RWPE1 (cell line): ENCODE results near the gene DNMT3A.

Experiments used
- CTCF ChIA-PET: fragments of 350-600 bp; sonication (Branson Sonifier 250); formaldehyde crosslinking; extraction: SDS; loops from one replicate; lab custom pipeline; 2021; lab: Yijun Ruan, JAX
- POLR2A ChIA-PET: fragments of 400-600 bp; formaldehyde crosslinking; extraction: SDS; loops from one replicate; lab custom pipeline; 2020; ENCODE audit warnings: antibody characterized with exemption; ENCODE audit not compliant: low non-redundant PET; lab: Yijun Ruan, JAX
- DNase-seq: peaks from one replicate; pipeline ENCODE4 v3.0.0; 2012; ENCODE audit warnings: low spot score
- H3K27ac ChIP-seq: fragments of 450-650 bp; 2 replicates; pipeline ENCODE4 v1.5.1; 2017
- CTCF ChIP-seq: fragments of 450-650 bp; conservative IDR thresholded peaks from 2 replicates; pipeline ENCODE4 v1.5.1; 2017; ENCODE audit warnings: low read depth, mild to moderate bottlenecking

Gene DNMT3A

DNA sequence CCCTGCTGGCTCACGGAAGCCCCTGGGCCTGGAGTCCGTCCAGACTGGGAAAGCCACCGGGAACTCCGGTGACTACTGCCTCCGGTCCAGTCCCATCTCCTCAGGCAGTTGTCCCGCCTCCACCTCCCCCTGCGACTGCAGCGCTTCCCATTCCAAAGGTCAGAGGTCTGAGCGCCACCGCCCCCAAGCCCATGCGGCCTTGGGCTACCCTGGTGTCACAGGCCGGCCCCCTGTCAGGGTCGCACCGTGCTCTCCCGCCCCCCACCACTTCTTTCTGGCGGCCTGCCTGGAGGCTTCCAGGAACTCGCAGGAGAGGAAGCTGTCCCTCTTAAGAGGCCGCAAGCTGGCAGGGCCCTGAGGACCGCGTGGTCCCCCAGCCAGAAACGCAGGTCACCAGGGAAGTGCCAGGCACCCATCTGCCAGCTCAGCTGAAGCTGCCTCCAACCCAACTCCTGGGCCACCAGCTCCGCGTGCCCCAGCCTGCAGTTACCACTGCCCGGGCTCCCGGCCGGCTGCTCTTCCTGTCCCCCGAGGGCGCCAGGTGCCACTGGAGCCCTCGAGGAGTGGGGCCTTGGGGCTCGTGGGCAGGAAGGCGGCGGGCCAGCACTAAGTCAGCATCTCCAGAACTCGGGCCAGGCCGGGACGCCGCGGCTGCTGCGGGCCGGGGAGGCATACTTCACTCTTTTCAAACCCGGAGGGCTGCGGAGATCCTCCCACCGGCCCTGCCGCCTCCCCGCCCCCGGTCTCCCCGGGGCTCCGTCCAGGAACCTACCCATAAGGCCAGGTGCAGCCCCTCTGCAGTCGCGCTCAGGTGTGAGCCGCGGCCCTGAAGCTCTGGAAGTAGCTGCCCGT lies 90.1 kb downstream of the DNMT3A start:
- POLR2A ChIA-PET = interaction anchor here (0.6 kb wide), 1 partner anchor 67 kb away, joined by 3 read pairs; no protein-coding TSS in a partner anchor
- CTCF ChIA-PET = interaction anchor here (0.6 to 1.1 kb wide), 3 partner anchors 23 to 110 kb away, joined by 3 to 5 read pairs (median 3); no protein-coding TSS in a partner anchor

DNA sequence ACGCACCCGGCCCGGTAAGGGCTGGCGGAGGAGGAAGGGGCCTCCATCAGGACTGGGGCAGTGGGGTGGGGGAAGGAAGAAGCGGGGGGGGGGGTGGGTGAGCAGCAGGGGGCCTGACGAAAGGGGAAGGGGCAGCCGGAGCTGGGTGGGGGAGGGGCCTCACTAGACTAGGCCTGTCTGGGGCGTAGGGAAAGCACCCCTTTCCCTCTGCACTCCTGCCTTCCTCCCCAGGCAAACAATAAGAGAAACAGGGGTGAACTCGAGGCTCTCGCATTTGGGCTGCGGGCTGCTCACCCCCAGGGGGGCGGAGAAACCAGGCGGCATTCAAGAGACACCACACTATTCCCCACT lies 90.7 kb downstream of the DNMT3A start:
- POLR2A ChIA-PET = no interaction called here
- no peak for DNase-seq
- CTCF ChIA-PET = interaction anchor here (1.1 kb wide), 1 partner anchor 111 kb away, joined by 5 read pairs; no protein-coding TSS in a partner anchor
- H3K27ac ChIP-seq = peak overlapping the region; percentile 72
- no peak for TF ChIP-seq CTCF

More for the DNA sequence above, 90.1 kb downstream of the DNMT3A start:
- H3K27ac ChIP-seq = peak overlapping the region; percentile 72
- DNase-seq = peak; percentile 68
- no peak for TF ChIP-seq CTCF

GRCh38 chr2:25250331-25251070 lies 91.2 kb downstream of the DNMT3A start:
- peak; percentile 66 for DNase-seq
- CTCF ChIA-PET = no interaction called here
- POLR2A ChIA-PET = no interaction called here
- H3K27ac ChIP-seq = no peak overlapping the region; the same call in 1 of the 2 replicates
- no peak for TF ChIP-seq CTCF

- no peak overlapping the region for H3K27ac ChIP-seq
- POLR2A ChIA-PET = no interaction called here
- no peak for TF ChIP-seq CTCF
- DNase-seq = no peak
- CTCF ChIA-PET = interaction anchor here (0.7 kb wide), 1 partner anchor 320 kb away, joined by 3 read pairs; no protein-coding TSS in a partner anchor
Observed at GRCh38 chr2:25249785-25250184, 91.9 kb downstream of the DNMT3A start.

DNA sequence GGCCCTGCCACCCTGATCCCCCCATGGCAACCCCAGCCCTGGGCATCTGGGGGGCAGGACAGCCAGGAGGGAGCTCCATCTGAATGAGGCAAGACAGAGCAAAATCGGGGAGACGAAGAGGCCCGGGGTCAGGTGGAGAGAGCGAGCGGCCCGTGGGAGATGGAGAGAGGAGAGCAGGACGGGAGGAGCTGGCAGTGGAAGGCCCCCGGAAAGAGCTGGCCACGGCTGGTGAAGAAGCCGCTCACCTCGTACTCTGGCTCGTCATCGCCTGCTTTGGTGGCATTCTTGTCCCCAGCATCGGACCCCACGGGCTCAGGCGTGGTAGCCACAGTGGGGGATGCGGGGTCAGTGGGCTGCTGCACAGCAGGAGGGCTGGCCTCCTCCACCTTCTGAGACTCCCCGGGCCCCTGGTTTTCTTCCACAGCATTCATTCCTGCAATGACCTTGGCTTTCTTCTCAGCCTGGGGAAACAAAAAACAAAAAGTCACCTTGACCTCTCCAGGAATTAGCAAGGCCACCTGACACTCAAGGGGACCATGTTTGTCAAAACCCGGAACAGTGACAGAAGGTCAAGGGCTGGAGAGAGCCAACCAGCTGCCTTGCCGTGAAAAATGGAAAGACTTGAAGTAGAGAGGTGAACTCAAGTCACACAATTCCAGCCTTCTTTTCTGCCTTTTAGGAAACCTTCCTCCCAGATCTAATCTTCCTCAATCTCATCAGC lies 93.8 kb downstream of the DNMT3A start:
- ChIA-PET POLR2A (interaction anchor here (0.5 kb wide), 1 partner anchor 197 kb away, joined by 4 read pairs; no protein-coding TSS in a partner anchor), CTCF (no interaction called here)
- TF ChIP-seq CTCF = no peak
- no peak for DNase-seq
- H3K27ac ChIP-seq = no peak overlapping the region
